T-helper 1 cell (primary cell): ENCODE data around the gene RPL39L.
"Not testable (repeated sequence)": the region's sequence is repeated elsewhere in the genome, so short reads cannot be mapped to it uniquely, and the experiment has no call there.

Experiments used
- DNase-seq, 5 donors: peaks; one replicate each; pipeline ENCODE4 v3.0.0-alpha.2; 2012 to 2020

RPL39L gene

DNA sequence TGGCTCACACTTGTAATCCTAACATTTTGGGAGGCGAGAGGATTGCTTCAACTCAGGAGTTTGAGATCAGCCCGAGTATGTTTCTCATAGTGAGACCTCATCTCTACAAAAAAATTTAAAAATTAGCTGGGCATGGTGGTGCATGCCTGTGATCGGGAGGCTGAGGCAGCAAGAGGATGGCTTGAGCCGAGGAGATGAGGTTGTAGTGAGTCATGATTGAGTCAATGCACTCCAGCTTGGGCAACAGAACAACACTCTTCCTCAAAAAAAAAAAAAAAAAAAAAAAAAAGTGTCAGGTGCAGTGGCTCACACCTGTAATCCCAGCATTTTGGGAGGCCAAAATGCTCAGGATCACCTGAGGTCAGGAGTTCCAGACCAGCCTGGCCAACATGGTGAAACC lies 2.4 kb downstream of the RPL39L start:
- peak in 1 of 5 donors; percentile 28 for DNase-seq

DNA sequence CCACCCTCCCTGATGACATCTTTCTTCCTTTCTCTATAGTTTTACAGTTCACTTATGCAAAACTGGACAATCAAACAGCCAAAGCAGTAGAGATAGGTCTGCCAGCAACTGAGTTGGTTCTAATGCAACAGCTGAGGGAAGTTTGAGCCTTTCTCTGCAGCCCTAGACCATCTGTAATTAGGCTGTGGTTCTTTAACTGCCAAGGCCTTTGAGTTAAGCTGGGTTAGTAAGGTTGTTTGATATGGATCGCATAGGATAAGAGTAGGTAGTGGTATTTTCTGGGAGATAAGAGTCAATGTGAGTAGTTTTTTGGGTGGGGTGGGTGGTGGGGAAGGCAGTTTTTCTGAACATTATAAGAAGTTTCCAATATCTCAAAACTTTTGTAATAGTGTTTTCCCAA lies 3.0 kb downstream of the RPL39L start:
- no peak for DNase-seq

DNA sequence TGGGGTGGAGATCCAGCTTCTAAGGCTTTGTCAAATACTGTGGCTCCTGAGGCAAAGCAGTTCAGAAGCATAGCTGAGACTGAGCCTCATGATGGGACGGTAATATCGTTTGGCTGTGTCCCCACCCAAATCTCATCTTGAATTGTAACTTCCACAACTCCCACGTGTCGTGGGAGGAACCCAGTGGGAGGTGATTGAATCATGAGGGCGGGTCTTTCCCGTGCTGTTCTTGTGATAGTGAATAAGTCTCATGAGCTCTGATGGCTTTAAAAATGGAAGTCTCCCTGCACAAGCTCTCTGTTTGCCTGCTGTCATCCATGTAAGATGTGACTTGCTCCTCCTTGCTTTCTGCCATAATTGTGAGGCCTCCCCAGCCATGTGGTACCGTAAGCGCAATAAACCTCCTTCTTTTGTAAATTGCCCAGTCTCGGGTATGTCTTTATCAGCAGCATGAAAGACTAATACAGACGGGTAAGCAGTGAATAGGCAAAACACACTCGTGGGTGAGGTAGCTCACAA lies 4.1 kb downstream of the RPL39L start:
- not testable (repeated sequence) for DNase-seq

DNA sequence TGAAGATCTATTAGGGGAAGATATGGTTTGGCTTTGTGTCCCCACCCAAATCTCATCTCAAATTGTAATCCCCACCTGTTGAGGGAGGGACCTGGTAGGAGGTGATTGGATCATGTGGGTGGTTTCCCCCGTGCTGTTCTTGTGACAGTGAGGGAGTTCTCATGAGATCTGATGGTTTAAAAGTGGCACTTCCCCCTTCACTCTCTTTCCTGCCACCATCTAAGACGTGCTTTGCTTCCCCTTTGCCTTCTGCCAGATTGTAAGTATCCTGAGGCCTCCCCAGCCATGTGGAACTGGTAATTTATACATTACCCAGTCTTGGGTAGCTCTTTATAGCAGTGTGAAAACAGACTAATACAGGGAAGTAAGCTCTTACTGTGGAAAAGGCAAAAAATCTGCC lies 6.1 kb downstream of the RPL39L start:
- not testable (repeated sequence) for DNase-seq

DNA sequence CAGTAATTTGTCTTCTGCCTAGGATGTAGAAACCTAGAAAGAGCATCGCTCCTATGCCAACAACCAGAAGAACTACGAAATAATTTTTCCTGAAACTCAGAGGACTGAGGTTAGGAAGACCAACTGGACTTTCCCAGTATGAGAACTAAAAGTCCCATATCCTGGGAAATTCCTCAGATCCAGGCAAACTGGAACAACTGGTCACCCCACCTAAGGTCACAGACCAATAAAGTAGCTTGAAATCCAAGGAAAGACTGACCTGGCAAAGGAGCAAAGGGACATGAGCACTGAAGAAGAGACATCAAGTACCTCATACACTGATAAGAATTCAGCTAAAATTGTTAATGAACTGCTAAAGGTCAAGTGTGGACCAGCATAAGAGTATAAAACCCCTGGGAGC lies 6.6 kb downstream of the RPL39L start:
- DNase-seq = no peak

DNA sequence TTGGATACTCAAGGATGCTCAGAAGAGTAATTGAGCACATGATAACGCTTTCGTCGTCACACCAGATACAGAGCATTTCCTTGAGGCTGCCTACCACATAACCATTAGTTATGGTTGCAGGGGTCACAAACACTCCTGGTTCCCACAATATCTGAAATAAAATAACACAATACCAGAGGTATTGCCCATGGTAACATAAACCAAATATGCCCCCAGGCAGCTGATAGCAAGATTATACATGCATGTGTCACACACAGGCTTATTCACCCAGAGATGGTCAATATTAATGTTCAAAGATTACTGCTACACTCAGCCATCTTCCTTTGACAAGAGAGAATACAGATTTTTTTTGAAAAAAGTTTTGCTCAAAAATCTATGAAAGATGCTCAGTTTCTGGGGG lies 7.3 kb downstream of the RPL39L start:
- no peak for DNase-seq

DNA sequence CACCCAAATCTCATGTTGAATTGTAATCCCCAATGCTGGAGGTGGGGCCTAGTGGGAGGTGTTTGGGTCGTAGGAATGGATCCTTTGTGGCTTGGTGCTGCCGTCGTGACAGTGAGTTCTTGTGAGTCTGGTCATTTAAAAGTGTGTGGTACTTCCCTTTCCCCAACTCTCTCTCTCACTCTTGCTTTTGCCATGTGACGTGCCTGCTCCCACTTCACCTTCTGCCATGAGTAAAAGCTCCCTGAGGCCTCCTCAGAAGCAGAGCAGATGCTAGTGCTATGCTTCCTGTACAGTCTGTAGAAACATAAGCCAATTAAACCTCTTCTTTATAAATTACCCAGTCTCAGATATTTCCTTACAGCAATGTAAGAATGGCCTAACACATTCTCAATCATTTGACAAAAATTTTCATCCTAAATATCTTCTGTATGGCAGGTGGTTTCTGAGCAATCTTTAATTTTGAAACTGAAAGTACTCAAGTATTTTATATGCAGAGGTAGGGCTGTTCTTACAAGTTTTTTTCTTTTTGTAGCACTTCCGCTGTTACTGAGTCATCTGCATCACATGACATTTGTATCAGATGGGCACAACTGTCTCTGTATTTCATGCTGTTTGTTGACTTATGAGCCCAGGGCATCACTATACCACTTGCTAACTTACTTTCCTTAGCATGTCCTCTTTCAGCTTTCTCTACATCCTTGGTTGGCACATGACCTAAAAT lies 8.8 kb downstream of the RPL39L start:
- DNase-seq = peak in 4 of 5 donors; percentile 21 to 91 (median 36)

DNA sequence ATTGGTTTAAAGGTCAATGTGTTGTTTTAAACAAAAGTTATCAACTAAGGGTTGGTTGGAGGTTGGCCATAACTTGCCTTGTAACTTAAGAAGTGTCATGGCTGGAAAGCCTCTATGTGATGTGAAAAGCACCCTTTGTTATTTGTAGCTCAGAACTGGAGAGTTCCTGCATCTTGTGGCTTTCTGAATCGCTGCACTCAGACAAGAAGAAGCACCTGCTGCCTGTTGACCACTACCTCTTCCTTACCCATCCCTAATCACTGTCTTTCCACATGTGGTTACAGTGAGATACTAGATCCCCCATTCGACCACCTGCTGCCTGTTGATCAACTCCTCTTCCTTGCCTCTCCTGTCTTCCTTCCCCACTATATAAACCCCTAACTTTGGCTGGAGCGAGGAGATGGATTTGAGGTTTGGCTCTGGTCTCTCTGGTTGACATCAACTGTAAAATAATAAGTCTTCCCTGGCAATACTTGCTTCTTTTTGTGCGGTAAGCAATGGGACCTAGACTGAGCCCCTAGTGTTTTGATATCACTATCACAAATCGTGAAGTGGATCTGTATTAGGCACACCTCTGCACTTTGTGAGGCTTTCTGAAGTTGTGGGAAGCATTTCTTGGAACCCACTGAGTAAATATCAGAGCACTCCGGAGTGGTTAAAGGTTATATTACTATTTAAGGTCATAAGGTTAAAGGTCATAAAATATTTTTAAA lies 13.8 kb downstream of the RPL39L start:
- no peak for DNase-seq

DNA sequence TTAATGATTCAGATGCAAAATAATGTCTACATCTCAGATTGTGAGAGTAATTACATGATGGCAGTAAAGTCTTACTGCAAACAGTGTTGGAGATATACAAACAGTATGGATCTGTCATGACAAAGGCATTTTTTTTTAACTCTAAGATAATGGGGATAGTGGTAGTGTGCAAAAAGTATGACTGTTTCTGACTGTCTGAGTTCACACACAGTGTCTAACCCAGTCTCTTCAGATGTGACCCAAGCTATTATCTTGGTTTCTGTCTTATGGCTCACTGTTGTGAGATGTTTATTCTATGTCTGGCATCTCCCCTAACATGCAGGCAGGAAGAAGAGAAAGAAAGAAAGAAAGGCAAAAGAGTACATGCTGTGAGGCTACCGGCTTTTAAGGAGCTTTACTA lies 17.0 kb downstream of the RPL39L start:
- no peak for DNase-seq

DNA sequence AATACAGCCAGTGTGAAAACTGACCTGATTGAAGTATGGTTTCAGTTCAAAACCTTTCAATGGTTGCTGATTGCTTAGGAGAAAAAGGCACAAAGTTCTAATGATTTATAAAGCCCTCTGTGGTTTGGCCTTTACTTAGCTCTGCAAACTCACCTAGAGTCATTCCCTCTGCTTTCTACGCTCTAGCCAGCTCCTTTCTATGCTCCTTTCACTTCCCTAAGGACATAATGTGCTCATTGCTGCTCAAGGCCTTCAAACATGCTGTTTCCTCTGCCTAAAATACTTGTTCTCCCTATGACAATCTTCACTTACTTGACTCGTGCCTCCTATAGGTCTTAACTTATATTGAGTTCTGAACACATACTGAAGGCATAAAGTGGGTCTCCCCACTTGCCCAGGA lies 19.0 kb downstream of the RPL39L start:
- DNase-seq = no peak

DNA sequence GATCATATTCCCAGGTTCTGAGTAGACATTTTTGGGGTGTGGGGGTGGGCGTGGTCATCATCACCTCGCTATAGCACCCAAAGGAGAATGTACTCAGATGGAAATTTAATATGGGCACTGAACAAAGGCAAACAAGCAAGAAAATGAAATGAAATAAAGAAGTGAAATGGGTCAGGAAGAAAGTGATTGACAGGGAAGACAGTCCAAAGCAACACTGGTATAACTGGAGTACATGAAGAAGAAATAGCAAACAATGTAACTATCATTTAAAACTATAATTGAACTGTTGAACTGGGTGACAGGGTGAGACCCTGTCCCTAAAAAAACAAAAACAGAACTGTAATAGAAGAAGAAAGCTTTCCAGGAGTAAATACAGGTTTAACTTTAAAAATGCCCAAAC lies 24.8 kb downstream of the RPL39L start:
- DNase-seq = no peak

DNA sequence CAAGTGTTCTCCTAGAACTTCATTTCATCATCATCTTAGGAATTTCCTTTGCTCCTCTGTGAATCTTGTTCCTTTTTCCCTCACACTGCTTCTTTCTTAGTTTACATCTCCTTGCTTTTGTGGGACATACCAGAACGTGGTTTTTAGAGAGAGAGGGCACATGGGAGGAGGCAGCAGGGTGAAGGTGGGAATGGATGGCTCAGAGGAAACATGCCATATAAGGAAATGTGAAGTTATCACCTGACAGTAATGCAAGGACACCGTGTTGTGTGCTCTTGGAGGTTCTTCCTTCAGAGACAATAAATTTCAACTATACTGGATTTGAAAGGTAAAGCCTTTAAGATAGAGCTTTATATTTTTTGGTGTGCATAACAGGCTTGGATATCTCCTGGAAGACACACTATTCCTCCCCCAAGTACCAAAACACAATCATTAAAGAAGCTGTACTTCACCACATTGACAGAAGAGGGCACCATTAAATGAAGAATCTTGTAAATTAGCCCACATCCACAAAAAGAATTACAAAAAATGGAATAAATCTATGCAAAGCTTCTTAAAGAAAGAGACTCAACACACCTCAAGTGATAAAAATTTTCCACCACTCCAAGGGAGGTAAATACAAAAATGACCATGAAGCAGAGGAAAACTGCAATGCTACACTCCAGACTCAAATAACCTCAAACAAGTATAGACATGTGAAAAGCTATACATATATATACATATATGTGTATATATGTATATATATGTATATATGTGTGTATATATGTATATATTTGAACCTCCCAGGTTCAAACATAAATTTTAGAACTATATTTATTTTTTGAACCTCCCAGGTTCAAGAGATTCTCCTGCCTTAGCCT lies 26.1 kb downstream of the RPL39L start:
- peak in 1 of 5 donors; percentile 45 for DNase-seq

DNA sequence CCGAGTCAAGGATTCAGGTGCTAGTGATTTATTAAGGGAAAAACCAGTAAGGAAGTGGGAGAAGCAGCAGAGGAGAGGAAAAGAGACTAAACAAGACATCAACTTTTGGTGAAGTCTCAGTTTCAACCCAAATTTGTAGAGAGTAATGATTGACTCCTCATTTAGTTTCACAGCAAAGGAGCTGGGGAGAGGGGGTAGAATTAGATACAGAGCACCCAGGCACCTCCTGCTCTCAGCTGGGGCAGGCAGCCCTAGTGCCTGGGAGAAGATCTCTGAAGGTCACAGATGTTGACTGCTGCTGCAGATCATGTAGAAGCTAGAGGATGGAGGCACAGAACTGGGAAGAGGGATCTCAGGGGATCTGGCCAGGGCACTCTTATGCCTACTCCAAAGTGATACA lies 29.1 kb downstream of the RPL39L start:
- no peak for DNase-seq

DNA sequence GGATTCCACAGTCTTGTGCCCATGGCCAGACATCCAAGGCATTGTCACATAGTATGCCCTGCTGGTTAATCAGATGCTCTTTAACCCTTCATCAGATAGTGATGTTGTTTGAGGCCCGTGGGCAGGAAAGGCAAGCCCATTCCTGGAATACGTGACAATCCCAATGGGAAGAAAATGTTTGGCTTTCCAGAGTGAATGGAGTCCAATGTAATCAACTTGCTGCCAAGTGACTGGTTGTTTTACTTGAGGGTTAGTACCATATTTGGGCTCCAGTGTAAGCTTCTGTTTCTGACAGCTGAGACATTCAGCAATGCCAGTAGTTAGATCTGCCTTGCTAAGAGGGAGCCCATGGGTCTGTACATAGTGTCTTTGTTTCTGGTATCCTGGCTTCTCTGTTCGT lies 31.3 kb downstream of the RPL39L start:
- no peak for DNase-seq

DNA sequence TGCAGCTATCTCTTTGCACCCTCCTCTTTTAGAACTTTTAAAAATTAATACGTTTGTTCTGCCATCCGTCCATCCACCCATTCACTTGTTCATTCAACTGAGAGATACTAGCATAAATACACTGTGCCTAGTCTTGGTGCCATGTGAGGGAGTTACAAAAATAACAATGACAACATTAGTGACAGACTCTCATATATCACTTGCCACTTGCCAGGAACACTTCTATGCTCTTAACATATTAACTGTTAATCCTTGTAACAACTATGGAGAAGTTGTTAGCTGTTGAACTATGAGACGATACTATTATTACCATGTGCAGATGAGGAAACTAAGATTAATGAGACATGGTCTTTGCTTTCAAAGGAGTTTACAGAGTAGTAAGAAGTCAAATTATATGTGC lies 33.6 kb downstream of the RPL39L start:
- no peak for DNase-seq

DNA sequence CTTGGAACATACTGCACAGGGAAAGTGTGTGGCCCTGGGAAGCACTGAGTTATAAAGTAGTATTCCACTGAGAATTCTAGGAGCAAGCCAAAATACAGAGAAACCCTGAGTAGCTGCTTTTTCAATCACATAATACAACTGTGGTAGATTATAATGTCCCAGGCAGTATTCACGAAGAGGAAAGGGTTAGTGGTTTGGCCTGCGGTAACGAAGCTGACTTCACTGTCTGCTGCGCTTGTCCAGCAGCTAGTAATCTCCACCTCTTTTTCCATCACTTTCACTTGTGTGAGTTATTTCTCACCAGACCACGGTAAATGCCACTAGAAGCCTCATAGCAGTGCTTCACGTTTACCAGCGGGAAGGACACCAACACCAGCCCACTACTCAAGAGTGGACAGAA lies 34.4 kb downstream of the RPL39L start:
- peak in 1 of 5 donors; percentile 15 for DNase-seq

DNA sequence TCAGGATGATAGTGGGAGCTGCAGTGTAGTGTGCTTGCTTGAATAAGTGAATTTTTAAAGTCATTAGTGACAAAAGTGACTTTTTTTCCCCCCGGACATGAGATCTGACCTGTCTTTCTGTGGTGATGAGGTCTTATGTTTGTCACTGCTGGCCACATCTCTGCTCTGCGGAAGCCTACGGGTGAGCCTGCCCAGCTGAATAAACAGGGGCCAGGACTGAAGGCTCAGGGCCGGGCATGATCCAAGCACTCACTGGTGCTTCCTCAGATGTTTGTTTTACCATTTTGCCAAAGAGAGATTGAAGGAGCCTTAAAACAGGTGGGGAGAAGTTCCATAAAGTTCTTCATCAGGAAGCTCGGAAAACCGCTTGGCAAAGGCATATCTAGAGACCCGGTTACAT lies 35.0 kb downstream of the RPL39L start:
- no peak for DNase-seq

DNA sequence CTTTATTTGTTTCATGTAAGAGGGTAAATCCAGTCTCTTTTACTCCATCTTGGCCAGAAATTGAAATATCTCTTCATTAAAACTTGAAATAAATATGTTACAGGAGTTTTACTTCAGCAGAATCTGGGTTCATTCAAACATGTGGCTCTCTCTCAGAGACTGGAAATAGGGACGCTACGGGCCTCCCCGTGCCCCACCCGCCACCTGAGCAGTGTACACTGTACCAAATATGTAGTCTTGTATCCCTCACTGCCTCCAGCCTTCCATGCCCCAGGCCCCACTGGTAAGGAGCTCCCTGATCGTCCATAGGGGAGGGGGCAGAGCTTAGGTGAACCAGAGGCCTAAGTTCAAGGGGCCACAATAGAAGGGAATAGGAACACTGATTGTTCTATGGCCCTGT lies 36.0 kb downstream of the RPL39L start:
- DNase-seq = no peak

DNA sequence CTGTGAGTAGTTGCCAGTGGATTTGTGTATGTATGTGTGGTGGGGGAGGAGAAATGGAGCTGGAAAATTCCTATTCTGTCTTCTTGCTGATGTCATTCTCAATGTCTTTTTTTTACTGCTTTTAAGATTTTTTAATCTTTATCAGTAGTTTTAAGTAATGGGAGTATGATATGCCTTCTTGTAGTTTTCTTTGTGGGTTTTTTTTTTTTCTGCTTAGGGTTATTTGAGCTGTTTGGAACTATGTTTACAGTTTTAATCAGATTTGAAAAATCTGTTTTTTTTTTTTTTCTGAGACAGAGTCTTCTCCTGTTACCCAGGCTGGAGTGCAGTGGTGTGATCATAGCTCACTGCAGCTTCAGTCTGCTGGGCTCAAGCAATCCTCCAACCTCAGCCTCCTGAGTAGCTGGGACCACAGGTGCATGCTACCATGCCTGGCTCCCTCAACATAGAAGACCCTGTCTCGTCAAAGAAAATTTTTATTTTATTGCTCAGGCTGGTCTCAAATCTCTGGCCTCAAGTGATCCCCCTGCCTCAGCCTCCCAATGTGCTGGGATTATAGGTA lies 37.1 kb downstream of the RPL39L start:
- no peak for DNase-seq

DNA sequence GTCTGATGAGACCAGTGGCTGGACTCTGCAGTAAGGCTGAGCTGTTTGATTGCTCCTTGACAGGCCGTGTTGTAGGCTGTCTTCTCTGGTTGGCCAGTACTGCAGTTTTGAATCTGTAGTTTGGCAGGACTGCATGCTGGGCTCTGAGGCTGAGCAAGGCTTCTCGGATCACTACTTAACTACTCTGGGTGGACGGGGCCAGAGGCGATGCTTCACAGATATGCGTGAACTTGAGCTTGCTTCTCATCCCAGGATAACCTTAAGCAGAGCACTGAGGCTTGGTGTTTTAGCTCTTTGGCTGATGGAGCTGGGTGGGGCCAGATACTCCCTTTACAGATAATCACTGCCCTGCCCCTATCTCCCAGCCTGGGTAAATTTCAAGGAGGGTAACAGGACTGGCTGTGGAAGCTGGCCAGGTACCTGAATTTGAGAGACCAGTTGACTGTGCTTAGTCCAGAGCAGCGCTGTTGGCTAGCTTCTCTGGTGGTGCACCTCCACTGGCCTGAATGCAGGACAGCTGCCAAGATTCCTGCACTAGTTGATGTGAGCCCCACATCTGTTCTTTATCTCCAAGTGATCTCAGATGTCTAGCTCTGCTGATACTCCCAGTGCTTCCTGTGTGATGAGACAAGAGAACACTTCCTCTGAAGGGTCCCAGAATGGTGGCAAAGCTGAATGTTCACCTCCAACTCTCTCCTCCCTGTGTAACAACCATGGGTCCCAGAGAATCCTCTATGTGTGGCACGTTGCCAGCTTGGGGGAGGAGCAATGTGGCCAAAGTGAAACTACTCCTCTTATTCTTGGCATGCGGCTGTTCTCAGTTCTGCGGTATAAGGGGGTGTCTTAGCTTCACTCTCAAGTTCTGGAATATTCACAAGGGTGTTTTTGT lies 37.9 kb downstream of the RPL39L start:
- DNase-seq = peak in 4 of 5 donors; percentile 16 to 56 (median 37)

DNA sequence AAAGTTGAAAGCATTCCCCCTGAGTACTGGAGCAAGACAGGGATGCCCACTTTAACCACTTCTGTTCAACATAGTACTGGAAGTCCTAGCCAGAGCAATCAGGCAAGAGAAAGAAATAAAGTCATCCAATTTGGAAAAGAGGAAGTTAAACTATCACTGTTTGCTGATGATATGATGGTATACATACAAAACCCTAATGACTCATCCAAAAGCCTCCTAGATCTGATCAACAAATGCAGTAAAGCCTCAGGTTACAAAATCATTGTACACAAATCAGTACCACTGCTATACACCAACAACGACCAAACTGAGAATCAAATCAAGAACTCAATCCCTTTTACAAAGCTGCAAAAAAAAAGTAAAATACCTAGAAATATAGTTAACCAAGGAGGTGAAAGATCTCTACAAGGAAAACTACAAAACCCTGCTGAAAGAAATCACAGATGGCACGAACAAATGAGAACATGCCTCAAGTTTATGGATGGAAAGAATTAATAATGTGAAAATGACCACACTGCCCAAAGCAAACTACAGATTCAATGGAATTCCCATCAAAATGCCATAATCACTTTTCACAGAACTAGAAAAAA lies 40.3 kb downstream of the RPL39L start:
- peak in 1 of 5 donors; percentile 23 for DNase-seq
